ENCODE results near the gene CABLES1.

DNA sequence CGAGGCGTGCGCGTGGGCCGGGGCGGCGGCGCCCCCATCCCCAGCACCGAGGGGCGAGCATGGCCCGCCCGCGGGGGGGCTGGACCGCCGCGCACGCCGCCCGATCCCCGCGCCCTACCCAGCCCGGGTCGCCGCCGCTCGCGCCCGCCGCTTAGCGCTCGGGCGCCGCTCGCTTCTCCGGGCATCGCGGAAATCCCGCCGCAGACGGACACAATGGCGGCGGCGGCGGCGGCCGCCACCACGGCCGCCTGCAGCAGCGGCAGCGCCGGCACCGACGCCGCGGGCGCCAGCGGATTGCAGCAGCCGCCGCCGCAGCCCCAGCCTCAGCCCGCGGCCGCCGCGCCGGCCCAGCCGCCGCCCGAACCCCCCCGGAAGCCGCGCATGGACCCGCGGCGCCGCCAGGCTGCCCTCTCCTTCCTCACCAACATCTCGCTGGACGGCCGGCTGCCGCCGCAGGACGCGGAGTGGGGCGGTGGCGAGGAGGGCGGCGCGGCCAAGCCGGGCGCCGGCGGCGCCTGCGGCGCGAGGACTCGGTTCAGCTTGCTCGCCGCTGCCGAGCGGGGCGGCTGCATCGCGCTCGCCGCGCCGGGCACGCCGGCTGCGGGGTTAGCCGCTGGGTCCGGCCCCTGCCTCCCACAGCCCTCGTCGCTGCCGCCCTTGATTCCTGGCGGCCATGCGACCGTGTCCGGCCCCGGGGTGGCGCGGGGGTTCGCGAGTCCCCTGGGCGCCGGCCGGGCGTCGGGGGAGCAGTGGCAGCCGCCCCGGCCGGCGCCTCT is 453 bp downstream of the CABLES1 start:
- no peak for TF ChIP-seq EGR1 (IDR thresholded peaks at IDR 0.05; ENCODE audit: borderline replicate concordance, low read depth, low read length)
- no peak for TF ChIP-seq JUN (IDR thresholded peaks at IDR 0.05; ENCODE audit: low read depth, low read length)
- TF ChIP-seq PHF8 (conservative IDR thresholded peaks at IDR 0.05; ENCODE audit: low read depth, low read length) = no peak
- TF ChIP-seq, protein P1, sequence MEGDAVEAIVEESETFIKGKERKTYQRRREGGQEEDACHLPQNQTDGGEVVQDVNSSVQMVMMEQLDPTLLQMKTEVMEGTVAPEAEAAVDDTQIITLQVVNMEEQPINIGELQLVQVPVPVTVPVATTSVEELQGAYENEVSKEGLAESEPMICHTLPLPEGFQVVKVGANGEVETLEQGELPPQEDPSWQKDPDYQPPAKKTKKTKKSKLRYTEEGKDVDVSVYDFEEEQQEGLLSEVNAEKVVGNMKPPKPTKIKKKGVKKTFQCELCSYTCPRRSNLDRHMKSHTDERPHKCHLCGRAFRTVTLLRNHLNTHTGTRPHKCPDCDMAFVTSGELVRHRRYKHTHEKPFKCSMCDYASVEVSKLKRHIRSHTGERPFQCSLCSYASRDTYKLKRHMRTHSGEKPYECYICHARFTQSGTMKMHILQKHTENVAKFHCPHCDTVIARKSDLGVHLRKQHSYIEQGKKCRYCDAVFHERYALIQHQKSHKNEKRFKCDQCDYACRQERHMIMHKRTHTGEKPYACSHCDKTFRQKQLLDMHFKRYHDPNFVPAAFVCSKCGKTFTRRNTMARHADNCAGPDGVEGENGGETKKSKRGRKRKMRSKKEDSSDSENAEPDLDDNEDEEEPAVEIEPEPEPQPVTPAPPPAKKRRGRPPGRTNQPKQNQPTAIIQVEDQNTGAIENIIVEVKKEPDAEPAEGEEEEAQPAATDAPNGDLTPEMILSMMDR (IDR thresholded peaks at IDR 0.05; ENCODE audit: control extremely low read depth in 1 of 3, insufficient read depth in 1 of 3, low read depth in 1 of 3, low read length in 3 of 3) = no peak
- no peak for TF ChIP-seq HDAC6 (IDR thresholded peaks at IDR 0.05; ENCODE audit: low read depth, low read length)
- TF ChIP-seq RFX5 (IDR thresholded peaks at IDR 0.05; ENCODE audit: borderline replicate concordance, low read depth, low read length) = no peak
